Thyroid gland (tissue), 4 donors: ENCODE results near the gene NFATC2.

Experiments used
- POLR2A ChIP-seq, 2 donors: fragments of 450-650 bp; IDR thresholded peaks; one replicate each; pipeline ENCODE4 v1.6.1; 2017; ENCODE audit warnings: antibody characterized with exemption in 2 of 2, mild to moderate bottlenecking in 2 of 2, moderate library complexity in 1 of 2
- TF ChIP-seq, protein P1 (sequence below), 6 experiments: fragments of 200-600 bp in 3 of 6; fragments of 450-650 bp in 3 of 6; sonication (generic) in 3 of 6; IDR thresholded peaks; one replicate each; pipeline ENCODE4 v1.5.1; 2016 to 2019; ENCODE audit warnings: antibody characterized with exemption in 6 of 6, mild to moderate bottlenecking in 2 of 6, inconsistent platforms in 1 of 6, moderate library complexity in 1 of 6

DNA sequence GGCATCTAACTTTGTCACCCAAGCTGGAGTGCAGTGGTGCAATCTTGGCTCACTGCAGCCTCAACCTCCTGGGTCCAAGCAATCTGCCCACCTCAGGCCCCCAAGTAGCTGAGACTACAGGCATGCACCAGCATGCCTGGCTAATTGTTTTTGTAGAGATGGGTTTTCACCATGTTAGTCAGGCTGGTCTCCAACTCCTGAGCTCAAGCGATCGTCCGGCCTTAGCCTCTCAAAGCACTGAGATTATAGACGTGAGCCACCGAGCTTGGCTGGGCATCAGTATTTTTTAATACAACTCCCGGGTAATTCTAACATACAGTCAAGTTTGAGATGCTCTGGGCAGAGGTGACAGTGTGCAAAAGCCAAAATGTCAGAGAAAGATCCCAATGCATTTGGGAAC lies 73.5 kb downstream of the NFATC2 start:
- TF ChIP-seq POLR2A (IDR thresholded peaks at IDR 0.05) = no peak
- TF ChIP-seq, protein P1, sequence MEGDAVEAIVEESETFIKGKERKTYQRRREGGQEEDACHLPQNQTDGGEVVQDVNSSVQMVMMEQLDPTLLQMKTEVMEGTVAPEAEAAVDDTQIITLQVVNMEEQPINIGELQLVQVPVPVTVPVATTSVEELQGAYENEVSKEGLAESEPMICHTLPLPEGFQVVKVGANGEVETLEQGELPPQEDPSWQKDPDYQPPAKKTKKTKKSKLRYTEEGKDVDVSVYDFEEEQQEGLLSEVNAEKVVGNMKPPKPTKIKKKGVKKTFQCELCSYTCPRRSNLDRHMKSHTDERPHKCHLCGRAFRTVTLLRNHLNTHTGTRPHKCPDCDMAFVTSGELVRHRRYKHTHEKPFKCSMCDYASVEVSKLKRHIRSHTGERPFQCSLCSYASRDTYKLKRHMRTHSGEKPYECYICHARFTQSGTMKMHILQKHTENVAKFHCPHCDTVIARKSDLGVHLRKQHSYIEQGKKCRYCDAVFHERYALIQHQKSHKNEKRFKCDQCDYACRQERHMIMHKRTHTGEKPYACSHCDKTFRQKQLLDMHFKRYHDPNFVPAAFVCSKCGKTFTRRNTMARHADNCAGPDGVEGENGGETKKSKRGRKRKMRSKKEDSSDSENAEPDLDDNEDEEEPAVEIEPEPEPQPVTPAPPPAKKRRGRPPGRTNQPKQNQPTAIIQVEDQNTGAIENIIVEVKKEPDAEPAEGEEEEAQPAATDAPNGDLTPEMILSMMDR (IDR thresholded peaks at IDR 0.05) = no peak
